Measurements from ENCODE around the gene CDIP1. TPM values are rescaled to one million over a fixed set of nuclear protein-coding genes. Genes with fewer than 3 reads are reported as not detected.

The CDIP1 gene
- total and polyA plus RNA-seq, 2 of the 8 experiments (the other 6 are each of a cell fraction or from before 2014, with no cell fraction given) = 56.6 to 76.3 TPM

DNA sequence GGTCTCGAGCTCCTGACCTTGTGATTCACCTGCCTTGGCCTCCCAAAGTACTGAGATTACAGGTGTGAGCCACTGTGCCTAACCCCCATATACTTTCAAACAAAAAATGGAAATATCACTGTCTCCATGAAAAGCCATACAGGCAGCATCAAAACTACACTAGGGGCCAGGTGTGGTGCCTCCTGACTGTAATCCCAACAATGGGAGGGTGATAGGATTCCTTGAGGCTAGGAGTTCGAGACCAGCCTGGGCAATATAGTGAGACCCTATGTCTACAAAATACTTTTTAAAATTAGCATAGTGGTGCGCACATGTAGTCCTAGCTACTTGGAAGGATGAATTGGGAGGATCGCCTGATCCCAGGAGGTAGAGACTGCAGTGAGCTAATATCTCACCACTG is 46.7 kb downstream of the CDIP1 start:
- FAIRE-seq (no peak), DNase-seq (ENCODE audit: low read depth in 1 of 2, low spot score in 2 of 2) (no peak)
- no peak overlapping the region for H4K5ac ChIP-seq (ENCODE audit: insufficient read length, low read depth, low read length)
- H2BK20ac ChIP-seq (ENCODE audit: low read length) = no peak overlapping the region
- no peak overlapping the region for H3K23ac ChIP-seq (ENCODE audit: insufficient read length)
- CTCF ChIA-PET (ENCODE audit: partially characterized antibody) = interaction anchor here (1.2 to 4.2 kb wide), 3 partner anchors 9 to 191 kb away, joined by 4 to 10 read pairs (median 10); no protein-coding TSS in a partner anchor
- no peak overlapping the region for H4K8ac ChIP-seq (ENCODE audit: extremely low read depth, insufficient read depth, low read length)
- H2BK12ac ChIP-seq (ENCODE audit: low read depth, low read length) = no peak overlapping the region
- 93% methylated on average over 4 of the region's 4 CpGs; no CpG with 5 or more reads in 1 of the 2 experiments for WGBS, 2 experiments (ENCODE audit: extremely low coverage in 1 of 2, insufficient coverage in 1 of 2, insufficient read length in 1 of 2, insufficient replicate concordance in 2 of 2, low coverage in 1 of 2, low lambda C conversion rate in 2 of 2, missing lambda C conversion rate in 1 of 2)
- no peak overlapping the region for H2BK15ac ChIP-seq (ENCODE audit: low read length)
- no peak overlapping the region for H2BK120ac ChIP-seq (replicated peaks; ENCODE audit: low read depth, low read length)
- H3K56ac ChIP-seq (replicated peaks; ENCODE audit: insufficient read length, low read depth, low read length) = no peak overlapping the region
- H3K9ac ChIP-seq (replicated peaks in 1 of 4; ENCODE audit: extremely low read depth in 1 of 4, low read depth in 3 of 4, low read length in 3 of 4) = no peak overlapping the region
- H3K4ac ChIP-seq (replicated peaks; ENCODE audit: insufficient read length, low read depth, low read length) = no peak overlapping the region
- H2BK5ac ChIP-seq (ENCODE audit: low read depth, low read length) = no peak overlapping the region
- H3K79me2 ChIP-seq (ENCODE audit: control insufficient read depth in 1 of 2, insufficient read depth in 2 of 2, low read length in 2 of 2) = peaks cover 0 to 6% of the 10 kb centered on the region in 2 experiments; a peak in 1 of 4 replicates
- no peak overlapping the region for H3K18ac ChIP-seq (ENCODE audit: extremely low read depth, low read length)
- no peaks in the 10 kb centered on the region for H3K9me3 ChIP-seq (ENCODE audit: insufficient read depth in 2 of 2, low read depth in 1 of 2, low read length in 1 of 2)
- H3K79me1 ChIP-seq (ENCODE audit: low read depth, low read length) = peaks cover 5% of the 10 kb centered on the region
- H3K27ac ChIP-seq (ENCODE audit: low read depth, low read length) = no peak overlapping the region
- no peak overlapping the region for H2AK5ac ChIP-seq (ENCODE audit: low read depth, low read length)
- H3K36me3 ChIP-seq (ENCODE audit: control insufficient read depth in 2 of 4, insufficient read depth in 4 of 4, low read length in 3 of 4) = no peaks in the 10 kb centered on the region; a peak in 1 of 8 replicates
- no peaks in the 10 kb centered on the region for H3K4me1 ChIP-seq (replicated peaks in 1 of 4; ENCODE audit: control insufficient read depth in 3 of 4, insufficient read depth in 4 of 4, low read length in 3 of 4)
- H3K4me3 ChIP-seq (ENCODE audit: extremely low read depth in 1 of 4, insufficient read depth in 2 of 4, low read depth in 3 of 4, low read length in 4 of 4) = no peak overlapping the region
- no peaks in the 10 kb centered on the region for H4K20me1 ChIP-seq (replicated peaks in 1 of 2; ENCODE audit: control insufficient read depth in 1 of 2, insufficient read depth in 2 of 2, low read length in 2 of 2)
- no peak overlapping the region for H4K91ac ChIP-seq (replicated peaks; ENCODE audit: insufficient read length, low read length)
- POLR2A ChIA-PET (ENCODE audit: partially characterized antibody) = interaction anchor here (1.6 kb wide), 1 partner anchor 13 kb away, joined by 4 read pairs; no protein-coding TSS in a partner anchor
- no peak overlapping the region for H2AFZ ChIP-seq (ENCODE audit: low read length)
- H3K4me2 ChIP-seq (ENCODE audit: insufficient read depth in 1 of 2, low read depth in 2 of 2, low read length in 2 of 2) = no peak overlapping the region
- H3K23me2 ChIP-seq (ENCODE audit: low read depth, low read length) = no peaks in the 10 kb centered on the region
- H3K14ac ChIP-seq (ENCODE audit: insufficient read length) = no peak overlapping the region
- no peaks in the 10 kb centered on the region for H3K27me3 ChIP-seq (replicated peaks in 1 of 4; ENCODE audit: control insufficient read depth in 3 of 4, extremely low read depth in 1 of 4, insufficient read depth in 3 of 4, low read length in 3 of 4)
- TF ChIP-seq NRF1 (IDR thresholded peaks at IDR 0.05; ENCODE audit: low read depth, low read length) (no peak), PHF8 (conservative IDR thresholded peaks at IDR 0.05; ENCODE audit: low read depth, low read length) (no peak), SIN3A (conservative IDR thresholded peaks at IDR 0.05 in 1 of 2, IDR thresholded peaks at IDR 0.05 in 1 of 2; ENCODE audit: low read depth in 1 of 2, low read length in 2 of 2) (no peak), EGR1 (IDR thresholded peaks at IDR 0.05; ENCODE audit: borderline replicate concordance, low read depth, low read length) (no peak), NANOG (IDR thresholded peaks at IDR 0.05; ENCODE audit: insufficient read depth, low read depth, low read length, poor library complexity, severe bottlenecking) (no peak), RAD21 (IDR thresholded peaks at IDR 0.05 in 1 of 2, conservative IDR thresholded peaks at IDR 0.05 in 1 of 2; ENCODE audit: low read depth in 2 of 2, low read length in 2 of 2) (no peak), BACH1 (IDR thresholded peaks at IDR 0.05; ENCODE audit: low read length) (no peak), MAFK (IDR thresholded peaks at IDR 0.05; ENCODE audit: low read depth, low read length) (no peak)
- TF ChIP-seq, protein P1, sequence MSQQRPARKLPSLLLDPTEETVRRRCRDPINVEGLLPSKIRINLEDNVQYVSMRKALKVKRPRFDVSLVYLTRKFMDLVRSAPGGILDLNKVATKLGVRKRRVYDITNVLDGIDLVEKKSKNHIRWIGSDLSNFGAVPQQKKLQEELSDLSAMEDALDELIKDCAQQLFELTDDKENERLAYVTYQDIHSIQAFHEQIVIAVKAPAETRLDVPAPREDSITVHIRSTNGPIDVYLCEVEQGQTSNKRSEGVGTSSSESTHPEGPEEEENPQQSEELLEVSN (IDR thresholded peaks at IDR 0.05) = no peak
- TF ChIP-seq, protein P2, sequence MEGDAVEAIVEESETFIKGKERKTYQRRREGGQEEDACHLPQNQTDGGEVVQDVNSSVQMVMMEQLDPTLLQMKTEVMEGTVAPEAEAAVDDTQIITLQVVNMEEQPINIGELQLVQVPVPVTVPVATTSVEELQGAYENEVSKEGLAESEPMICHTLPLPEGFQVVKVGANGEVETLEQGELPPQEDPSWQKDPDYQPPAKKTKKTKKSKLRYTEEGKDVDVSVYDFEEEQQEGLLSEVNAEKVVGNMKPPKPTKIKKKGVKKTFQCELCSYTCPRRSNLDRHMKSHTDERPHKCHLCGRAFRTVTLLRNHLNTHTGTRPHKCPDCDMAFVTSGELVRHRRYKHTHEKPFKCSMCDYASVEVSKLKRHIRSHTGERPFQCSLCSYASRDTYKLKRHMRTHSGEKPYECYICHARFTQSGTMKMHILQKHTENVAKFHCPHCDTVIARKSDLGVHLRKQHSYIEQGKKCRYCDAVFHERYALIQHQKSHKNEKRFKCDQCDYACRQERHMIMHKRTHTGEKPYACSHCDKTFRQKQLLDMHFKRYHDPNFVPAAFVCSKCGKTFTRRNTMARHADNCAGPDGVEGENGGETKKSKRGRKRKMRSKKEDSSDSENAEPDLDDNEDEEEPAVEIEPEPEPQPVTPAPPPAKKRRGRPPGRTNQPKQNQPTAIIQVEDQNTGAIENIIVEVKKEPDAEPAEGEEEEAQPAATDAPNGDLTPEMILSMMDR (IDR thresholded peaks at IDR 0.05; ENCODE audit: control extremely low read depth in 1 of 3, insufficient read depth in 1 of 3, low read depth in 1 of 3, low read length in 3 of 3) = no peak

All from H1 (cell line).